ENCODE measurements around the gene MAGEA1.
"Not testable (repeated sequence)": the region's sequence is repeated elsewhere in the genome, so short reads cannot be mapped to it uniquely, and the experiment has no call there.

Gene MAGEA1, protein sequence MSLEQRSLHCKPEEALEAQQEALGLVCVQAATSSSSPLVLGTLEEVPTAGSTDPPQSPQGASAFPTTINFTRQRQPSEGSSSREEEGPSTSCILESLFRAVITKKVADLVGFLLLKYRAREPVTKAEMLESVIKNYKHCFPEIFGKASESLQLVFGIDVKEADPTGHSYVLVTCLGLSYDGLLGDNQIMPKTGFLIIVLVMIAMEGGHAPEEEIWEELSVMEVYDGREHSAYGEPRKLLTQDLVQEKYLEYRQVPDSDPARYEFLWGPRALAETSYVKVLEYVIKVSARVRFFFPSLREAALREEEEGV

GRCh38 chrX:153179131-153179530 is at the start of gene MAGEA1:
Gene MAGEA1, plus strand, starts transcription at chrX:153179284. Its CDS starts 3,106 bp downstream, at chrX:153182390.
- DNase-seq (ENCODE audit: low read depth) = no peak

- DNase-seq (ENCODE audit: low read depth) = not testable (repeated sequence)
Measured at GRCh38 chrX:153132924-153133323, 46.2 kb upstream of the MAGEA1 start.

- not testable (repeated sequence) for DNase-seq (ENCODE audit: low read depth)
Measured at GRCh38 chrX:153139074-153139473, 40.0 kb upstream of the MAGEA1 start.

- DNase-seq (ENCODE audit: low read depth) = not testable (repeated sequence)
Measured at GRCh38 chrX:153146288-153146687, 32.8 kb upstream of the MAGEA1 start.

- no peak for DNase-seq (ENCODE audit: low read depth)
Measured at GRCh38 chrX:153153516-153153915, 25.6 kb upstream of the MAGEA1 start.

DNA sequence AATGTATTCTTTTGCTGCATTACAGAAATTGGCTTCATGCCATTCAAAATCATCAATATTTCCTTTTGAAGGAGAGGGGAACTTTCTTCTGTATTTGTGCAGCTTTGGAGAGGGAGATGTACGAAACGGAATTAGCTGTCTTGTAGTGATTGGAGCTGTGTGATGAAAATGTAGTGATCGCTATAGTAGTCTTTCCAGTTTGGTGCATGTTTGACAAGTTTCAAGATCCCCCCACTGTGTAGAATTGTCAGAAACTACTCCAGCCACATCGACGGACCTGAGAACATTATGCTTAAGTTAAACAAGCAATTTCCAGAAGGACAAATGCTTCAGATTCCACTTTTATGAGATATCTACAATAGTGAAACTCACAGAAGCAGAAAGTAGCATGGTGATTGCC is 21.6 kb upstream of the MAGEA1 start:
- DNase-seq (ENCODE audit: low read depth) = no peak

DNA sequence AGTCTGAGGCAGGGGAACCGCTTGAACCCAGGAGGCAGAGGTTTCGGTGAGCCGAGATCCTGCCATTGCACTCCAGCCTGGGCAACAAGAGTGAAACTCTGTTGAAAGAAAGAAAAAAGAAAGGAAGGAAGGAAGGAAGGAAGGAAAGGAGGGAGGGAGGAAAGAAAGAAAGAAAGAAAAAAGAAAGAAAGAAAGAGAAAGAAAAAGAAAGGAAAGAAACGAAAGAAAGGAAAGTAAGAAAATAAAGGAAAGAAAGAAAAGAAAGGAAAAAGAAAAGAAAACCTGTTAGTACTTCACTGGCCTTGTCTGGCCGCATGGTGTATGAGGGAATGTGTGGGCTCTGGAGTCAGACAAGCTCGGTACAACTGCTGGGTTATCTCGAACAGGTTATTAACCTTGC is 20.8 kb upstream of the MAGEA1 start:
- DNase-seq (ENCODE audit: low read depth) = no peak

DNA sequence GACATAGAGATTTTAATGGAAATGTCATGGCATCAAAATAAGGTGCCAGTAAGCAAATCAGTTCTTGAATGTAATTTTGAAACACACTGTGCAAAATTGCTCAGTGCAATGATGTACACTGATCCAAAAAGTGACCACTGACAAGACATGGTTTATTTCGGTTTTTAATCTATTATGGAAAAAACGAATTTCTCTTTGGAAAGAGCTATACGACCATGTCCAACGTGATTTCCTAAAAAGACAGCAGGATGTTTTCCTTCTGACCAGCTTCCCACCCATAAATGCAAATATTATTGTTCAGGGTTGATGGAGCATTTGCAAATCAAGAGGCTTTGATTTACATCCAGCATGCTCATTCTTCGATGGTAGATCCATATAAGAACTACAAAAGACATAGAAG is 17.1 kb upstream of the MAGEA1 start:
- DNase-seq (ENCODE audit: low read depth) = no peak

- no peak for DNase-seq (ENCODE audit: low read depth)
Measured at GRCh38 chrX:153164733-153165132, 14.4 kb upstream of the MAGEA1 start.

GRCh38 chrX:153168423-153168822 is 10.7 kb upstream of the MAGEA1 start:
- DNase-seq (ENCODE audit: low read depth) = not testable (repeated sequence)

GRCh38 chrX:153181822-153182221 is 2.7 kb downstream of the MAGEA1 start:
- DNase-seq (ENCODE audit: low read depth) = no peak

- no peak for DNase-seq (ENCODE audit: low read depth)
Measured at GRCh38 chrX:153184787-153185186, 5.7 kb downstream of the MAGEA1 start.

DNA sequence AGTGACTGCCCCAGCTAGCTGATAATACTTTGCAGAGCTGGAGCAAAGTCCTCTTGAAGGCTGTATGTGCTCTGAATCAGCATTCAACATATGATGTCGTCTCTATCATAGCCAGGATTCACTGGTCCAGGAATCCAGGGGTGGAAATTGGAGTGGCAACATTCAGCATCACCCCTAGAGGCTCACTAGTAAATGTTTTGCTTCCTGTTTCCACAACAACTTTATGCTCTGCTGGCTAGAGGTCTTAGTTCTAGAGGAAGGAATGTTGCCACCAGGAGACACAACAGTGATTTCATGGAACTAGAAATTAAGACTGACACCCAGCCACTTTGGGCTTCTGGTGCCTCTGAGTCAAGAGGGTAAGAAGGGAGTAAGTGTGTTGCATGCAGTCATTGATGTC is 11.3 kb downstream of the MAGEA1 start:
- no peak for DNase-seq (ENCODE audit: low read depth)

GRCh38 chrX:153200462-153200861 is 21.4 kb downstream of the MAGEA1 start:
- DNase-seq (ENCODE audit: low read depth) = no peak

- DNase-seq (ENCODE audit: low read depth) = no peak
Measured at GRCh38 chrX:153206425-153207046, 27.5 kb downstream of the MAGEA1 start.

- no peak for DNase-seq (ENCODE audit: low read depth)
Measured at GRCh38 chrX:153209347-153209746, 30.3 kb downstream of the MAGEA1 start.

- DNase-seq (ENCODE audit: low read depth) = no peak
Measured at GRCh38 chrX:153214934-153215333, 35.9 kb downstream of the MAGEA1 start.

DNA sequence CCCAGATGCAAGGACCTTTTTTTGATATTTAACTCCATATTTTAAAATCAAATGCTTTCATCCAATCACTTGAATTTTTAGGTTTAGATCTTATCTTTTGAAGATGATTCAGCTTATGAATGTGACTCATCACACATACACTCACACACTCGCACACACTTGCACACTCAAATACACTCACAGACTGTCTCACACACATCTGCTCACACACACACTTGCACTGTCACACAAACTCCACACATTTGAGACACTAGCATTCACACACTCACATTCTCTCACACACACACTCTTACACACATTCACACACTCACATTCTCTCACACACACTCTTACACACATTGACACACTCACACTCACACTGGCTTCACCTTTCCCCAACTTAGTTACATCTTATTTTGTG is 37.8 kb downstream of the MAGEA1 start:
- no peak for DNase-seq (ENCODE audit: low read depth)

- DNase-seq (ENCODE audit: low read depth) = no peak
Measured at GRCh38 chrX:153225438-153226098, 46.5 kb downstream of the MAGEA1 start.

GRCh38 chrX:153226344-153227185 is 47.5 kb downstream of the MAGEA1 start:
- DNase-seq (ENCODE audit: low read depth) = no peak

All from activated T-cell treated with anti-CD3 and anti-CD28 coated beads for 24 hours (primary cell).